A172 (cell line): Measurements from ENCODE around the gene ALG5. TPM values are rescaled to one million over a fixed set of nuclear protein-coding genes. Genes with fewer than 3 reads are reported as not detected.
A peak's percentile ranks its signal among the peaks of the same experiment; 100 is the strongest.

Experiments used
- DNase-seq: peaks from one replicate; pipeline ENCODE4 v3.0.0-alpha.2; 2015; ENCODE audit warnings: low spot score
- total RNA-seq: library from RNA; depleted of rRNA; stranded (reverse); fragments of >200 nt; shearing (Covaris generic); gene quantifications from 2 replicates; pipeline ENCODE4 v1.2.3, GENCODE V29; 2014; rRNA removed

The ALG5 gene
- 34.4 and 41.0 TPM in 2 replicates for total RNA-seq

GRCh38 chr13:36999054-36999714, at the start of gene ALG5:
TSS of gene ALG5 (minus strand) at chr13:36999340. CDS start at chr13:36999300, 40 bp downstream.
- DNase-seq: peak; percentile 70

DNA sequence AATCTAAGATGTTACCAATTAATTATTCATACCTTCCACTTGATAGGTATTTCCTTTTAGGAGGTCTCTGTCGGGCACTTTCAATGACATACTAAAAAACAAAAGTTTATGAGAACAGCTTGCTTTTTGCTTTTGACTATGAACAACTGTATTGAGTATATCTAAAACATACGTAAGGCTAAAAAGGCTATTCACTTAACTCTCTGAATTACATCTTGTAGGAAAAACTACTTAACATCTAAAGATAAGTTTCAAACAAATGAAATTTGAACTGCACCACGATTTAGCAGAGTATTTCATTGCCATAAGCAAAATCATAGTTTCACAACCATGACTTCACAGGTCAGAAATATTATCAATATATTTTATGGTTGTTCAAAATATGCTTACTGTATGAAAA, 48.7 kb upstream of the ALG5 start:
- no peak for DNase-seq

DNA sequence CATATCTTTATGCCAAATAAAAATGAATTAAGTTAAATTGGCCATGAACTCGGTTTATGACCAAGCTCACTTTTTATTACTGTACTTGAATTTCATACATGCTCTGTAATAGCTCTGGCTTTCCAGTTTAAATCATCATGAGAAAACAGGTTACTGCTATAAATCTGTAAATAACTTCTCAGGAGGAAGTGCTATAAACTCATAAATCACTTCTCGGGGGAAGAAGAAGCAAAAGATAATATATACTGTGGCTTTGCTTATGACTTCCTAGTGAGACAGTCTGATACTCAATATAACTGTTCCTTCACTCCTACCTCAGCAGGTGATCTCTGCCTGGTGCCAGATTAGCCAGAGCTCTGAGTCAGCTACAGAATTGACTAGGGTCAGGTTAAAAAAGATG, 47.9 kb upstream of the ALG5 start:
- no peak for DNase-seq

DNA sequence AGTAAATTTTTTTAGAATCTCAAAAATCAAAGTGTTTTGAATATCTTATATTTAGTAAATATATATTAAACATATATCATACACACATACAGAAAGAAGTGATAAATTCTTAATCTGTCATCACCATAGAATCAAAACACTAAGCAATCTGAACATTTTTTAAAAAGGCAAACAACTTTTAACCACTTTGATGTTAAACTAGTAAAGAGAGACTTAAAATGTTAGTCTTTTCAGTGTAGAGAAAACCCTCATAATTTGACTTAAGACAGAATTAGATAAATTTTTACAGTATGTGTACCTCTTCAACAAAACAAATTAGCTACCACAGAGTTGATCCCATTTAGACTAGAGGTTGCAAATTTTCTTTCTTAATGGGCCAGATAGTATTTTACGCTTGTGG, 46.9 kb upstream of the ALG5 start:
- DNase-seq: no peak

DNA sequence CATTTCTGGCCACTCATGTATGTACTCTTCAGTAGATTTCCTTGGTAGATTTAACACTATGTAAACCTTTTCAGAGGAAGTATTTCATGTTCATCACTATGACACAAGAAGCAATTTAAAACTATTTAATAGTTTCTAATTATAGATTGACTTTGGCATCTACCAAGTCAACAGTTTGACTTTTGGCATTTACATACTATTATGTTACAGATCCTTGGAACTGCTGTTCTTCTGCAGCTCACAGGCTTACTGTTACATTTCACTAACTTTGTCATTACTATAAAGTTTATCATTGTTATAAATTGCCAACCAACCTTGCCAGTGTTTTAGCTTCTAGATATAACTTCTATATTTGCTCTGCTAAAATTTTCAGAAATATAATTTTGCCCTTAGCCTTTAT, 41.6 kb upstream of the ALG5 start:
- no peak for DNase-seq

GRCh38 chr13:37039896-37040295, 40.8 kb upstream of the ALG5 start:
- no peak for DNase-seq

DNA sequence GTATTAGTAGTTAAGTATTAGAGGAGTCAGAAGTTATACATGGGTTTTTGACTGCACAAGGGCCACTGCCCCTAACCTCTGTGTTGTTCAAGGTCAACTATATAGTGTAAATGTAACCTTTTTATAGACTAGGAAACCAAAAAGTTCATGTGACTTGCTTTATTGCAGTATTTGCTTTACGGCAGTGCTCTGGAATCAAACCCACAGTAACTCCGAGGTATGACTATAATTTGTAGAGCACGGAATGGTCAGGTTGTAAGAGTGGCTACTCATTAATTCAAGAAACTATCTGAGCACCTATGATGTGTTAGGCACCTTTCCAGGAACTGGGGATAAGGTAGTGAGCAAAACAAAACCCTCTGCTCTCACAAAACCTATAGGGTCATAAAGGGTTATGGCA, 38.1 kb upstream of the ALG5 start:
- no peak for DNase-seq

DNA sequence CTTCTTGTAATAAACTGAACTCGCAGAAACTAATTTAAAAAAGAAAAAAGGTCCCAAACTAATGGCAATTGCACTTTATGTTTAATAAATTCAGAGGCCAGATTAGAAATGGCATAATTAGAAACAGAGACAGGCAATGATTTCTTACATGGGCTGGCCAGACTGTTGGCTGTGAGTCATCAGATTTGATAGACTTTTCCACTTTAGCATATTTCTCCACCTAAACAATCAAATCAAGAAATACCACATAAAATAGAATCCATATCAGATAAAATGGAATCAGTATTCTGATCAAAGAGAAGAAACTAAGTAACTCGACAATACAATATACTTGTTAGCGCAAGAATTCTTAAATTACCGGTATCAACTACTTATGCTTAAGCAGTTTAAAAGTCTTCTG, 30.5 kb upstream of the ALG5 start:
- DNase-seq: no peak

GRCh38 chr13:37027639-37028038, 28.5 kb upstream of the ALG5 start:
- DNase-seq: no peak

DNA sequence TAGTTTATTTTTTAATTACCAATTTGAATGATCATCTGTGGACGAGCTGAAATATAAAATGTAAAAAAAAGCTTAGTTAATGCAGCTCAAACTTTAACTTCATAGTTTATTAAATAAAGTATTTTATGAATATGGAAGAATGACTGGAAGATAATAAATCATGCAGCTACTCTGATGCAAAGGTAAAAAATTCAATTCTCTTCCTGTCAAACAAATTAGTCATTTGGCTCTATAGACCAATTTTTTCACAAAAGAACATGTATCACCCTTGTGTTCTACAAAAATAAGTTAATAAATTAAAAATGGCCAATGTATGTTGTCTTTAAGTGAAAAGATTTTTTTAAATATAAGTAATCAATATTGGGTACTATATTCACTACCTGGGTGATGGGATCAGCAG, 27.6 kb upstream of the ALG5 start:
- DNase-seq: no peak

- DNase-seq: peak; percentile 19
Observed at GRCh38 chr13:37023871-37024270, 24.7 kb upstream of the ALG5 start.

DNA sequence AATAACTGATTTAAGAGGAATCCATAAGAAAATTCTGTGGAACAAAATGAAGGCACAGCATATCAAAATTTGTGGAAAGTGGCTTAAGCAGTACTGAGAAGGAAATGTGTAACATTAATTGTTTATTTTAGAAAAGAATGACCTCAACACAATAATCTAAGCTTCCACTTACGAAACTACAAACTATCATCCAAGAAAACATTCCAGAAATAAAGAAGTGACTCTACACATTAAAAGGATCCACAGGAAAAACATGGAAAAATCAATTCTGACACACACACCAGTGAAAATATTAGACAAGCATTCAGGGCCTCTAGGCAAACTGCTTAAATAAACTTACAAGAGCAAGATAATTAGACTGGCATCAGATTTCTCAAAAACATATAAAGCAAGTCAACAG, 15.5 kb upstream of the ALG5 start:
- DNase-seq: no peak

- DNase-seq: no peak
Observed at GRCh38 chr13:37011788-37012187, 12.6 kb upstream of the ALG5 start.

DNA sequence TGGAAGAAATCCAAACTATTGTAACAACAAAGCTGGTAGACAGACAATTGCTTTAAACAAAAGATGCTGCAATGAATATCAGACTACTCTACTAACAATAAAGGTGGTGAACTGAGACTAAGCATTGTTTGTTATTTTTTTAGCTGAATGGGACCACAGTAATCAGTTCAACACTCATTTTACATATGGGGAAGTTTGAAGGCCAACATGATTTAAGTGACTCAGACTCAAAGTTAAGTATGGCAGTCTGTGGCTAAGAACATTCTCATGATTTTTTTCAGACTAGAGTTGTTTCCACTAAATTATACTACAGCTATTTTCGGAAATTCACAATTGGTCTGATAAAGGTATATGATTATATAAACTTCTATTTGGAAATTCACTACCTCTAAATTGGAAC, 11.9 kb upstream of the ALG5 start:
- no peak for DNase-seq

- DNase-seq: no peak
Observed at GRCh38 chr13:37010424-37010823, 11.3 kb upstream of the ALG5 start.

GRCh38 chr13:37009692-37010091, 10.6 kb upstream of the ALG5 start:
- DNase-seq: no peak

DNA sequence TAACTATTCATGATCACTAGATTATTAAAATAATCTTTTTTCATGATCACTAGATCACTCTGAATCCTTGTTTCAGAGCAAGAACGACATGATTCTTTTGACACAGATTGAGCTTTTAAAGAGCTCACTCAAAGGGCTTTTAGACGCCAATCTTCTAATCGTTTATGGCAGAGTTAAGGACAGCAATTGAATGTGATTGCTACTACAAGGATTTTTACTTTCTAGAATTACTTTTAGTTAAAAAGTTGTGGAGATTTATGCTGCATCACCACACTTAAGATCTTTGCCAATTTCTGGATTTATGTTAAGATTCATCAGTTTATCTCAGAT, 2.7 kb upstream of the ALG5 start:
- DNase-seq: no peak

DNA sequence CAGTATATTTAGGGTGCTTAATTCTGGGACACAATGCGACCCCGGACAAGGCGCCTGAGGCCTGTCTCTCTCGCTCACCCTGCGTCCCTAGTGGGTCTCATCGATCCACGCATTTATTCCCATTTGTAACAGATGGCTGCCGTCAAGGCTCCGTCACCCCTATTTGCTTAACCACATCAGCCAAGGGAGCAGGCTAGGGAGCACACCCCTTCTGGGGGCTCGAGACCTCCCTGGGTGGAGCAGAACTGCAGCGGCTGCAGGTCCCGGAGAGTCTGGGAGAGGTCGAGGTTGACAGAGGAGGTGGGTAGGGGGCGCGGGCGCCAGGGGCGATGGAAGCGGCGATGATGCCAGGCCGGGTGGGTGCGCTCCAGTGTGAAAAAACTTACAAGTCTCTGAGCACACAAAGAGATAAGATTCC, 507 bp downstream of the ALG5 start:
- no peak for DNase-seq

DNA sequence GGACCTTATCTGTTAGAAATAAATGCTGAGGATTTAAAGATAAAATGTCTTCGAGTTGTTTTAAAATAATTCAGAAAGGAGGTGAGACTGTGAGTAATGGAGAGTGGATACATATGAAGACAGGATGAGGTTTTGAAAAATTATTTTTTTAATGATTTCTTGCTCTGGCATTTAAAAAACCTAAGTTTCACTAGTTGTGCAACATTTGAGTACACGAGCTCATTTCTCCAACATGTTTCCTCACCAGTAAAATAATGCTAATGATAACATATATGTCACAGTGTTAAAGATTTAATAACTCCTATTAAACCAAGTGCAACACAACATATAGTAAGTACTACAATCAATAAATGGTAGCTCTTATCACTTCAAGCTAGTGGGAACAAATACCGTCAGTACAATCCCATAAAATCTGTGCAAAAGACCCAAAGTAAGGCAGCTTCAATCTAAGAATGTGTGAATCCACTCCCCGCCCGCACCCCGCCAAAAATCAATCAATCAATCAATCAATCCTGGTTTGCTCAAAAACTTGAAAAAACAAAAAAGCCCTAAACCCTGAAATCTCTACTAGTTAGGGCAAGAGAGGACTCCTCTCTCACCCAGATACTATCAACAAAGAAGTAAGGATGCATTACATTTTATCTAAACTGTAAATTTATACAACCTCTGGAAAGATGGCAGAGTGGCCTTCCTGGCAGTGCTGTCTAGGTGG, 1.3 kb downstream of the ALG5 start:
- DNase-seq: no peak

DNA sequence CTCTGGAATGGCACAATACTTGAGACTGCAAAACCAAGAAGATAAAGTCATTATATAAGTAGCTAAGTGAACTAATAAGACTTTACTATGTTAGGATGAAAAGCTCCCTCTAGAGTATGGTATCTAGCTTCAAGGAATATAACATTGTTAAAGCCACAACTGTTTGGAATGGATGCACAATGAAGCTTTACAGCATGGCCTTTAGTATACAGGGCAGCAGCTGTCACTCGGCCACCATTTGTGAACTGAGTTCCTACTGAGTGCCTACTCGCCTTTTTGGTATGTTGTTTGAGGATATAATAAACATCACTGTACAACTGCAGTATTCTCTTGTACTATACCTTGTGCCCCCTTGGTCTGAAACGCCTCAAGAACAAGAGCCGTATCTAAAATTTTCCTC, 6.8 kb downstream of the ALG5 start:
- no peak for DNase-seq

GRCh38 chr13:36986462-36987240, 12.5 kb downstream of the ALG5 start:
- DNase-seq: peak; percentile 21

DNA sequence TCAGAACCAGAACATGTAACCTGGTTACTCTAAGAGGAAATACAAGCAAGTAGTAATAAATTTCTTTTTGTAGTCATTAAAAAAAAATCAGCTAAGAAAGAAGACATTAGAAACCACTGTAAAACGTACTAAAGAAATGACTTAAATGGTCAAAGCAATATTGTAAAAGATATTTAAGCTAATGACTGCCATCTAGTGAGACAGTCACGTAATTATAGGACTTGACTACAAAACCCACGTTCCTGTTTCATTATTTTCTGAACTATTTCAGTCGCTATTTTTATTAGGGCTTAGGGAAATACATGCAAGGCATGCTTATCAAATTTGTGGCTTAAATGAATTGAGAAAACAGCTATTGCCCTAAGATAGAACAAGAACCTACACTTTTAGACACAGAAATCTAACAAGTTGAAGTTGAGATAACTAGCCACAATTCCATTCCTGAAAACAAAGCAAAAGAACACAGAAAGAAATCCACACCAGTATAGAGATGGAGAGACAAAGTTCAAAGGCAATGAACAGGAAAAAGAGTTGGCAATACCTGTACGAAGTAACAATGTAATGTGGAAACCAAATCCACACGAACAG, 17.9 kb downstream of the ALG5 start:
- peak; percentile 30 for DNase-seq
